Renal pelvis (tissue), 4 donors: Measurements from ENCODE around the gene TBX4. TPM values are rescaled to one million over a fixed set of nuclear protein-coding genes. Genes with fewer than 3 reads are reported as not detected.
"Not testable (repeated sequence)": the region's sequence is repeated elsewhere in the genome, so short reads cannot be mapped to it uniquely, and the experiment has no call there.

Experiments used
- DNase-seq: peaks from one replicate; pipeline ENCODE4 v3.0.0-alpha.2; 2013
- polyA plus RNA-seq, 3 donors: library from polyadenylated mRNA; unstranded; fragments of 120-200 nt; gene quantifications; one replicate each; pipeline ENCODE4 v1.2.1, GENCODE V29; 2013; ENCODE audit not compliant: insufficient read length in 3 of 3

Gene TBX4
- polyA plus RNA-seq, 3 donors: 0.11 to 0.21 (median 0.21) TPM

GRCh38 chr17:61527441-61527840 lies 75.2 kb downstream of the TBX4 start:
- not testable (repeated sequence) for DNase-seq

GRCh38 chr17:61528171-61528570 lies 75.9 kb downstream of the TBX4 start:
- no peak for DNase-seq

- no peak for DNase-seq
These were observed 79.0 kb downstream of the TBX4 start for GRCh38 chr17:61531223-61531622.

GRCh38 chr17:61532826-61533225 lies 80.6 kb downstream of the TBX4 start:
- peak; percentile 19 for DNase-seq

GRCh38 chr17:61533797-61534196 lies 81.6 kb downstream of the TBX4 start:
- no peak for DNase-seq

- no peak for DNase-seq
These were observed 82.2 kb downstream of the TBX4 start for GRCh38 chr17:61534414-61534813.

Other genes with a start within 250 kb of the TBX4 start
- 100 to 1,000 TPM in 2 of 3 donors, 10 to 100 TPM in 1; 90.0 to 111 (median 104) TPM for gene TBX2, start 52.6 kb upstream of the TBX4 start, polyA plus RNA-seq
- 1 to 10 TPM in 1 of 3 donors, under 1 TPM in 2; 0.50 to 2.6 (median 0.75) TPM for gene NACA2, start 138.8 kb downstream of the TBX4 start, polyA plus RNA-seq